Pancreas (tissue), 10 donors: ENCODE data around the gene LDLRAD4. TPM values are rescaled to one million over a fixed set of nuclear protein-coding genes. Genes with fewer than 3 reads are reported as not detected.

Experiments used
- ATAC-seq, 4 donors: fragments of 200-7000 bp; cut with Tn5 transposase; one replicate each; pipeline versions ENCODE4 v1.8.0 to v1.9.1; 2020; ENCODE audit warnings: mild to moderate bottlenecking in 4 of 4, moderate library complexity in 4 of 4
- DNase-seq, 6 donors: peaks; one replicate each; pipeline ENCODE4 v3.0.0-alpha.2; 2020
- FAIRE-seq: peaks from 2 replicates; lab custom pipeline; 2012; peaks lifted over from hg19 to GRCh38; lab: Jason Lieb, UNC
- H3K27ac ChIP-seq, 4 donors: fragments of 200-600 bp; sonication (generic); 1 replicate in 3 of 4; 2 replicates in 1 of 4; pipeline versions ENCODE4 v1.5.0 to v1.8.0; 2020
- H3K27me3 ChIP-seq, 4 donors: fragments of 200-600 bp; one replicate each; pipeline ENCODE4 v1.8.0; 2021
- H3K36me3 ChIP-seq, 3 donors: fragments of 200-600 bp; sonication (generic) in 1 of 3; one replicate each; pipeline versions ENCODE4 v1.5.0 to v1.8.0; 2020 to 2021
- H3K4me1 ChIP-seq, 3 donors: fragments of 200-600 bp; one replicate each; pipeline ENCODE4 v1.8.0; 2021
- H3K4me3 ChIP-seq, 4 donors: fragments of 200-600 bp; sonication (generic) in 2 of 4; one replicate each; pipeline versions ENCODE4 v1.5.0 to v1.8.0; 2020 to 2021
- H3K9me3 ChIP-seq, 4 donors: fragments of 200-600 bp; one replicate each; pipeline ENCODE4 v1.8.0; 2021
- WGBS, 2 donors: extraction: QIAGEN DNeasy Blood & Tissue Kit; methylation state at CpG; one replicate each; pipeline ENCODE4 v1.1.7; 2013; 5-methylcytosine and 5-hydroxymethylcytosine counted together
- intact Hi-C, 3 donors: fragments of 100-400 bp; cut with DNase I; formaldehyde crosslinking; loops; one replicate each; pipeline versions ENCODE4 v1.11.1 to v1.14.2; 2022
- polyA plus RNA-seq, 2 donors: library from polyadenylated mRNA; stranded (reverse); fragments of 200-250 nt; gene quantifications; one replicate each; pipeline ENCODE4 v1.2.3, GENCODE V29; 2013
- total RNA-seq, 6 donors: library from RNA; stranded (reverse); fragmentation: NEBNext Ultra II Directional in 4 of 6; extraction: Animal tissue kit (Norgen Biotek cat#: 25700) in 4 of 6; gene quantifications; one replicate each; pipeline versions ENCODE4 v1.2.1 to v1.2.4, GENCODE V29; 2021 to 2023
- TF ChIP-seq, protein P1 (sequence below), 4 donors: fragments of 200-600 bp; sonication (generic) in 3 of 4; IDR thresholded peaks; one replicate each; pipeline versions ENCODE4 v1.5.0 to v1.8.0; 2021; ENCODE audit warnings: antibody characterized with exemption in 4 of 4
- donor health status: healthy with polysubstance abuse.
- donor health status: DM: no; HTN: no; CAD: no; lungs with moderate emphysema.
- donor health status: DM: no; HTN: no; CAD: no.
- donor health status: control.
- donor health status: control.
- donor health status: Bipolar disorder and iron deficiency.
- donor health status: DM: yes; HTN: yes; CAD: no.
- donor health status: DM: no; HTN: no; CAD: no.
- donor health status: DM: no; HTN: no; CAD: no.
- donor health status: DM: yes; HTN: yes; CAD: no.

The LDLRAD4 gene
- total and polyA plus RNA-seq, 8 donors: 2.5 to 21.8 (median 5.7) TPM

DNA sequence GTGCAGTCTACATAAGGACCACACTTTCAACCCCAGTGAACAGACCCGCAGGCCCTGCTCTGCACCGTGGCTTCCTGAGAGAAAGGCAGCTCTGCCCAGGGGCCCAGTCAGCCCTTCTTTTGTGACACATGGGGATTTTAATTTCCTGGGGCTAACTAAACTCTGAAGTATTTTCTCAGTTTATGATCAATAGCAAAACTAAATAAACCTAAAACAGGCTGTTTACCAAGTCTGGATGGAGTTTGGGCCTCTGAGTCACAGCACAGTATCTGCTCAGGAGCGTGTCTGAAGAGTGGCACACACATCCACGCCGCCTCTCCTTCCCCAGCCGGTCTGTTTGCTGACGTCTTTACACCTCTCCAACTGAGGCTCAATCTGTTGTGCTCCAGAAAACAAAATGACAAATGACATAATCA lies 72.3 kb downstream of the LDLRAD4 start:
- WGBS, 2 donors: 57 to 70% methylated on average over 7 of the region's 7 CpGs
- intact Hi-C loops: no loop called here
- no peak for FAIRE-seq
- ATAC-seq: peak in 3 of 4 donors; percentile 26 to 51 (median 44)
- no peaks in the 10 kb centered on the region for H3K4me1 ChIP-seq
- no peaks in the 10 kb centered on the region for H3K27me3 ChIP-seq
- H3K36me3 ChIP-seq: no peaks in the 10 kb centered on the region
- TF ChIP-seq, protein P1, sequence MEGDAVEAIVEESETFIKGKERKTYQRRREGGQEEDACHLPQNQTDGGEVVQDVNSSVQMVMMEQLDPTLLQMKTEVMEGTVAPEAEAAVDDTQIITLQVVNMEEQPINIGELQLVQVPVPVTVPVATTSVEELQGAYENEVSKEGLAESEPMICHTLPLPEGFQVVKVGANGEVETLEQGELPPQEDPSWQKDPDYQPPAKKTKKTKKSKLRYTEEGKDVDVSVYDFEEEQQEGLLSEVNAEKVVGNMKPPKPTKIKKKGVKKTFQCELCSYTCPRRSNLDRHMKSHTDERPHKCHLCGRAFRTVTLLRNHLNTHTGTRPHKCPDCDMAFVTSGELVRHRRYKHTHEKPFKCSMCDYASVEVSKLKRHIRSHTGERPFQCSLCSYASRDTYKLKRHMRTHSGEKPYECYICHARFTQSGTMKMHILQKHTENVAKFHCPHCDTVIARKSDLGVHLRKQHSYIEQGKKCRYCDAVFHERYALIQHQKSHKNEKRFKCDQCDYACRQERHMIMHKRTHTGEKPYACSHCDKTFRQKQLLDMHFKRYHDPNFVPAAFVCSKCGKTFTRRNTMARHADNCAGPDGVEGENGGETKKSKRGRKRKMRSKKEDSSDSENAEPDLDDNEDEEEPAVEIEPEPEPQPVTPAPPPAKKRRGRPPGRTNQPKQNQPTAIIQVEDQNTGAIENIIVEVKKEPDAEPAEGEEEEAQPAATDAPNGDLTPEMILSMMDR (IDR thresholded peaks at IDR 0.05): no peak
- H3K4me3 ChIP-seq: no peak overlapping the region
- peak overlapping the region in 1 of 4 donors; percentile 44 for H3K27ac ChIP-seq
- no peaks in the 10 kb centered on the region for H3K9me3 ChIP-seq
- DNase-seq: no peak

DNA sequence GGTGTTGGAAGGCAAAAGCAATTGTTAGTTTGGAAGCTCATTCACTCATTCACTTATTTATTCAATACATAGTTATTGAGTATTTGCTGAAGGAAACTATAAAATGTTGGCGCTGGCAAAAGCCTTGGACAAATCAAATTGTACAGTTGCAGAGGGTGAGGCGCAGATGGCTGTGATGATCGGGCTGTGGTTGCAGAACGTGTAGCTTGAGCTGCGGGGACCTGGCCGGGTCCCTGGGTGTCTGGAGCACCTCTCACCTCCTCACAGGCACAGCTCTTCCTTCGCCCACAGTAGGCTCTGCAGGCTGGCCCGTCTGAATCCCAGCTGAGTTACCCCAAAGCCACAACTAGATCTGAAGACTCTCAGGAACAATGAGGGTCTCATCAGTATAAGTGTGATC lies 72.7 kb downstream of the LDLRAD4 start:
- no peaks in the 10 kb centered on the region for H3K4me1 ChIP-seq
- H3K27me3 ChIP-seq: no peaks in the 10 kb centered on the region
- DNase-seq (no peak), ATAC-seq (no peak), FAIRE-seq (no peak)
- TF ChIP-seq, protein P1 (IDR thresholded peaks at IDR 0.05): no peak
- H3K9me3 ChIP-seq: no peaks in the 10 kb centered on the region
- H3K27ac ChIP-seq: peak overlapping the region in 1 of 4 donors; percentile 44
- 85 to 91% methylated on average over 8 of the region's 8 CpGs for WGBS, 2 donors
- no peaks in the 10 kb centered on the region for H3K36me3 ChIP-seq
- intact Hi-C loops: no loop called here
- no peak overlapping the region for H3K4me3 ChIP-seq

DNA sequence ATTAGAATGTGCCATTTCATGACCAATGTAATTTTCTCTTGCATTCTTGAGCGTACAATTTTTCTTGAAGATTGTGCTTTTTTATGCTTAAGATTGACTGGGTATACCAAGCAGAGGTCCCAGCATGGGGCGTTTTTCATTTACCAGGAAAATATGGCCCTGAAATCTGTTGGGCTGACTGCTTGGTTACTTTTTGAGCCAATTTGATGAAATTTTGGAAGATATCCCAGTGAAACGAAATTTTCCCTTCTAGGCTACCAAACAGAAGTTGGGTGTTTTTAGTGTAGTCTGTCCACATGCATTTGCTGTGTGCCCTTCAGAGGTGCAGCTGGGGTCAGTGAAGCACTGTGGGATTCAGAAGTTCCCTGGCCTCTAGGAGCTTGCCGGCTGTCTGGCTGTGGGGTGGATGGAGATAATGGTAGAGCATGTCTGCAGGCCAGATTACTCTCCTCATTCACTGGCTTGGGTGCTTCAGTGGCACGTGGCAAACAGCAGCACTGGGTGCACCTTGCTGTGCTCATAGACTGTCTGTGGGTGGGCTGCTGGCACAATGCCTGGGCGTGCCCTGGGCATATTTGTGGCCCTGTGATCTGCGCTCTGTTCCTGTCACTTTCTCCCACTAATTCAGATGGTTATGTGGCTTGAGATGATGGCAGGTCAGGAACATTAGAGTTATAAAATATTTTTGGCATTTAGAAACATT lies 73.3 kb downstream of the LDLRAD4 start:
- DNase-seq (no peak), ATAC-seq (no peak), FAIRE-seq (no peak)
- no peaks in the 10 kb centered on the region for H3K4me1 ChIP-seq
- 69 to 74% methylated on average over 7 of the region's 7 CpGs for WGBS, 2 donors
- intact Hi-C loops: no loop called here
- H3K36me3 ChIP-seq: no peaks in the 10 kb centered on the region
- no peaks in the 10 kb centered on the region for H3K27me3 ChIP-seq
- TF ChIP-seq, protein P1 (IDR thresholded peaks at IDR 0.05): no peak
- no peak overlapping the region for H3K4me3 ChIP-seq
- H3K27ac ChIP-seq: no peak overlapping the region
- H3K9me3 ChIP-seq: no peaks in the 10 kb centered on the region

DNA sequence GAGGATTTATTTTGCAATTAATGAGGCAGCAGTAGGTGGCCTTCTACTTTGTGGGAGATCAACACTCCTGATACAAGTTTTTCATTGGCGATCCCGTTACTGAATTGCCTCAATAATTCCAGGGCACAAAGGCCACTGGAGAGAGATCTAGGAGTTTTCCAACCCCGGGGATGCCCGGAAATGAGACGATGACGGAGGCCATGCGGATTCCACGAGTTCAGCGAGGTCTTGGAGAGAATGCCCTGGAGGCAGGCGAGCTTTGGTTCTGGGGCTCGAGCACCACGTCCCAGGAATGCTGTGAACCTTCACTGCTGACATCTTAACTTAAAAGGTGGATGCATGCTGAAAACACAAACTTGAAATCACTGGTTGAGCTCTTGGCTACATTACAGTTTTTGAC lies 74.2 kb downstream of the LDLRAD4 start:
- Histone ChIP-seq H3K27me3 (no peaks in the 10 kb centered on the region), H3K27ac (no peak overlapping the region), H3K4me3 (no peak overlapping the region), H3K36me3 (no peaks in the 10 kb centered on the region), H3K4me1 (no peaks in the 10 kb centered on the region), H3K9me3 (no peaks in the 10 kb centered on the region)
- intact Hi-C loops: no loop called here
- ATAC-seq (no peak), FAIRE-seq (no peak), DNase-seq (no peak)
- TF ChIP-seq, protein P1 (IDR thresholded peaks at IDR 0.05): no peak
- WGBS, 2 donors: 86% methylated on average over 12 of the region's 12 CpGs

DNA sequence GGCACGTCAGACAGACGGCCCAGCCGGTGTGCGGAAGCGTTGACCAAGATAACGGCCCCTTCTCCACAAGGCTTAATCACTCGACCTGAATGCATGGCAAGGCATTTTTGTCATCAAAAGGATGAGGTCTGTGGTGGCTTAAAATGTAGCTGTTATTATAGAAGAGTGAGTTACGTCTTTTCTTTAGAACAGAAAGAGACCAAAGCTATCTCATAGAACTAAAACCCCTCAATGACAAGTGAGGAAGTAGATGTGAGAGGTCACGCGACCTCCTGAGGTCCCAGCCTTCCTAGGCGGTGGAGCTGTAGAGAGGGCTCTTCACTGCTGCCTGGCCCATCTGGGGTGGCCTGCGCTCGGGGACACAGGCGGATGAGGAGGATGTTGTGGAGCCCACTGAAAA lies 75.7 kb downstream of the LDLRAD4 start:
- ATAC-seq: no peak
- TF ChIP-seq, protein P1 (IDR thresholded peaks at IDR 0.05): no peak
- no peak for DNase-seq
- no peaks in the 10 kb centered on the region for H3K9me3 ChIP-seq
- no peak for FAIRE-seq
- H3K4me3 ChIP-seq: no peak overlapping the region
- no peak overlapping the region for H3K27ac ChIP-seq
- H3K36me3 ChIP-seq: no peaks in the 10 kb centered on the region
- no peaks in the 10 kb centered on the region for H3K27me3 ChIP-seq
- no peaks in the 10 kb centered on the region for H3K4me1 ChIP-seq
- intact Hi-C loops: no loop called here
- 81 to 84% methylated on average over 14 of the region's 14 CpGs for WGBS, 2 donors
